SH-SY5Y (cell line): ENCODE data around the gene IL6.

Source experiments
- GATA2 ChIP-seq: IDR thresholded peaks from 2 replicates; pipeline ENCODE4 v1.6.1; 2011; ENCODE audit warnings: mild to moderate bottlenecking, low read depth, low read length
- GATA3 ChIP-seq: IDR thresholded peaks from 2 replicates; pipeline ENCODE4 v1.6.1; 2011; ENCODE audit warnings: low read depth, mild to moderate bottlenecking, low read length, moderate library complexity

DNA sequence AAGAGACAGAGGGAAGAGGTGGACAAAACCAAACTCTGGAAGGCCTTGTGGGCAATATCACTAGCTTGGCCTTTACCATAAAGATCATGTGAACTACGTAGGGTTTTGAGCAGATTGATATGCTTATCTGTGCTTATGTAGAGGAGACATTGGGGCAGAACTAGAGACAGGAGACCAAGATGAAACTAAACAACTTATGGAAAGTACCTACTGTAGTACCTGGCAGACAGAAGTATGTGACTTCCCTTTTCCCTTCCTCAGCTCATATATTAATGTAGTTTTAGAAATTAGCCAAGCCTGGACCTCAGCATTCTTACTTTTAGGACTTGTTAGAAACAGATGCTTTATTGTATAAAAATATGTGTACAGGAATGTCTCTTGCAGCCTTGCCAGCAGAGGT, 14.0 kb upstream of the IL6 start:
- TF ChIP-seq GATA2 (no peak), GATA3 (no peak)
